HG03025 (cell line): ENCODE measurements around the gene ITPRID1.

Source experiments
- ATAC-seq: cut with Tn5 transposase; IDR thresholded peaks from one replicate; pipeline ENCODE4 v1.9.1; 2021; ENCODE audit warnings: mild to moderate bottlenecking, moderate library complexity; ENCODE audit not compliant: unreplicated experiment, low FRiP score

ITPRID1 gene

GRCh38 chr7:31688996-31689395 lies 175.1 kb downstream of the ITPRID1 start:
- peak; percentile 7 for ATAC-seq

DNA sequence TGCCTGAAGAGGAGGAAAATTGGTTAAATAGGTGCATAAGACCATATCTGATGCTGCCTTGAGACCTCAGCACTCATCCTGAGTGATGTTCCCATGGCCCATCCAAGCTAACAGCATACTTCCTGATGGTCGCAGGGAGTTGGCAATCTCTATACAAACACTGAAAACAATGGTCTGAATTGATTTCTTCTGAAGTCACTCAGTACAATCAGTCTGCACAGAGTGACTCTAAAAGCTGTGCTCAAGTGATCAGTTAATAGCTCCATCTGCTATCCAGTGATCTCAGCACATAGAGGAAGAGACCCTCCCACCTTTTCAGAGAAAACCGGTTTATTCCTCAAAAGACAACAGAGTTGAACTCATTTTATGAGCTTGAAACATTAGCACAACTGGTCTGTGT lies 177.0 kb downstream of the ITPRID1 start:
- ATAC-seq, result no peak

DNA sequence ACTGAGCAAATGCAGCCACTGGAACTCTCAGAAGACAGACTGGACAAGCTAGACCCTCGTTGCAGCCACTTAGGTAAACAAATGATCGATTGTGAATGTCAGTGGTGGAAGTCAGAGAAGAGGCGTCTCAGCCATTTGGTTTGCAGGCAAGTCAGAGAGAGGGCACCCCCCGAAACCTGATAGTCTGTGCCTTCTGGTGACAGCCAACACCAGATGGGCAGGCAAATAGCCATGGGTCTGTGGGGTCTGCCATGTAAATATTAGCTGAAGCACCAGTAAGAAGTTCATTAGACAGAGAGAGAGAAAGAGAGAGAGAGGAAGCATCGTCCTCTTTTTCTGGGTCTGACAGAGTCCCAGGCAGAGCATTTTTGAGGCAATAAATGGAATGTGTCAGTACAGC lies 178.6 kb downstream of the ITPRID1 start:
- ATAC-seq, result no peak

DNA sequence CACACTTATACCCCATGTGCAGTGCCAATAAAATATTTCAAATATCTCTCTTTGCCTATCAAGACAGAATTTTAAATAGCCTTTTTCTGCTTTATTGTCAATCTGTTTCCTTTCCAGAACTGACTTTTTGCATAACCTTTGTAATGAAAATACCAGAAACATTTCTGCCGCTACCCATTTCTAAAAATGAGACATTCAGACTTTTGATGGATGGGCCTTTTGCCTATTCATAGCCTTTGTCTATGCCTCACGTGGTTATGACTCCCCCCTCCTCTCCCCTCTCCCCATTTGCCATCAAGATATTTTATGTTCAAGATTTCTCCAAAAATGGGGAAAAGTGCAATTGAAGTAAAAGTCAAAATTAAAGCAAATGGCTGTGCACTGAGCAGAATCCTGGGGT lies 179.0 kb downstream of the ITPRID1 start:
- no peak for ATAC-seq

DNA sequence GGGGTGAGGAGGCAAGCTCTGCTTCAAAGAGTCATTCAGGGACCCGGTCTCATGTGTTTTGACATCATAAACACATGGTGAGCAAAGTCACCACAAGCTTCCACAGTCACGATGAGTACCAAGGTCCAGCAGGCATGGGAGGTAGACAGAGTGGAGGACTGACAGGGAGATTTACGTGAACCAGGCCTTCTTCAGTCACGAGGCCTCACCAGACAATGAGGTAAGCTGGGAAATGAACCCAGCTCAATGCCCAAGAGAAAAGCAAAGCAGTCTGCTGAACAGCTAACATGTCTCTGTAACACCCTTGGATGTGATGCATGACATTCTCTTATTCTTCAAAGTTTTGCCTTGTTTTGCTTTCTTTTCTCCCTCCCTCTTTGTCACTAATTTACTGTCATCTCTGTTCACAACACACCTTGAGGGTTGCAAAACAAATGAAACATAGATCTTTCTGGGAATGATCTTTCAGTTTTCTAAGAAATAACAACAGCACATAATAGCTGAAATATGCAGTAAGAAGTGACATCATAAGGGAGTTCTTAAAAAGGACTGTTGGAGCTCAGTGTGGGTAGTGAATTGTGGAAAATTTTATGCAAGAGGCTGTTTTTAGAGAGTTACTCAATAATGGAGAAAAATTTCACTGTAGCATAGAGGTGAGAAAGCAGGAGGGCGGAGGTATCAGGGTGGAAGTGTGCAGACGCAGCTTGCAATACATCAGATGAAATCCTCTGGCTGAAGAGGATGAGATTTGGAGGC lies 182.1 kb downstream of the ITPRID1 start:
- no peak for ATAC-seq

DNA sequence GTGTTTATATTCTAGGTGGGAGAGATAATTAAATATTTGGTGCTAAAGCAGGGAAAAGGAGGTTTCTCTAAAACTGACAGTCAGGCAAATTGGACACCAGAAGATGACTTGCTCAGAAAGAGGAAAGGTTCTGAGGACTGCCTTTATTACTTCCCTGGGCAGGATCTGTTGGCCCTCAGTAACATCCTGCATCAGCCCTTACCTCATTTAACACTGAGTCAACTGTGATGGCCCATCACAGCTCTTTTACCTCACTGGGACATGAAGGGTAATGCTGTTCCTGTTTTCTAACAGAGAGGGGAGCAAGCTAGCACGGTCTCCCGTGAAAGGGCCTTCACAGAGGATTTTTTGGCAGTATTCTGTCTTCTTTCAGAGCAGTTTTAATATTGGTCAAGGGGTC lies 185.2 kb downstream of the ITPRID1 start:
- no peak for ATAC-seq

DNA sequence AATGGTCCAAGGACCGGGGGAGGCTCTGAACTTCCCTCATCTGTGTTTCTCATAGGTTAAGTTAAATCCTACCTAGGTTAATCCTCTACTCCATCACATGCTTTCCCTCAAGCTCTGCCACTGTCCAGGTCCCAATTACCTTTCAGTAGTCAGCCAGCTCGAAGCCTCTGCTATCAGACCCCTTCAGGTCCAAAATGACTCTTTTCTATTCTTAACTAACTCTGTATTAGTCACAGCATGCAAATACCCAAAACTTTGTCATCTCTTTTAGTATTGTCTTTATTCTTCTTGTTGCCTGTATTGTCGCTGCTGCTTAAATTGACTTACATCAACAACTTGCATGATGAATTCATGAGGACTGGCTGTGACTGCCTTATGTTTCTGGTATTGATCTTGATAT lies 188.5 kb downstream of the ITPRID1 start:
- no peak for ATAC-seq

GRCh38 chr7:31705377-31705776 lies 191.5 kb downstream of the ITPRID1 start:
- peak; percentile 68 for ATAC-seq

DNA sequence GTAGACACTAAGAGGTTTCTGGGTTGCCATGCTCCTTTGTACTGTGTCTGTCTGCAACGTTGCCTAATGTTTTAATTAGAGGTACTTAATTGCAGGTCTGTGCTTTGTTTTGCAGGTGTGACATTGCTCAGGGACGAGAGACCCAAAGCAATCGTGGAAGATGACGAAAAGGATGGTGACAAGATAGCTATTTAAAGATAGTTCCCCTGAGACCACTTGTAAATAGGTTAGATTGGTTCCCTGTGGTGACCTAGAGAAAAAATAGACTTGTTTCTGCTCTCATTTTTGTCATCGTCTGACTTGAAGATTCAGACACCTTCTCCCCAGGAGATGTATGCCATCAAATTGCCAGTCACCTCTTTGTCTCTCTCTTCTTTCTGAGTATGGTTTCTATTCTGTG lies 193.2 kb downstream of the ITPRID1 start:
- ATAC-seq, result no peak
